Measurements from ENCODE around the gene PODXL. TPM values are rescaled to one million over a fixed set of nuclear protein-coding genes. Genes with fewer than 3 reads are reported as not detected.

Gene PODXL
- total and polyA plus RNA-seq, 8 donors, result 23.0 to 71.5 (median 35.9) TPM

DNA sequence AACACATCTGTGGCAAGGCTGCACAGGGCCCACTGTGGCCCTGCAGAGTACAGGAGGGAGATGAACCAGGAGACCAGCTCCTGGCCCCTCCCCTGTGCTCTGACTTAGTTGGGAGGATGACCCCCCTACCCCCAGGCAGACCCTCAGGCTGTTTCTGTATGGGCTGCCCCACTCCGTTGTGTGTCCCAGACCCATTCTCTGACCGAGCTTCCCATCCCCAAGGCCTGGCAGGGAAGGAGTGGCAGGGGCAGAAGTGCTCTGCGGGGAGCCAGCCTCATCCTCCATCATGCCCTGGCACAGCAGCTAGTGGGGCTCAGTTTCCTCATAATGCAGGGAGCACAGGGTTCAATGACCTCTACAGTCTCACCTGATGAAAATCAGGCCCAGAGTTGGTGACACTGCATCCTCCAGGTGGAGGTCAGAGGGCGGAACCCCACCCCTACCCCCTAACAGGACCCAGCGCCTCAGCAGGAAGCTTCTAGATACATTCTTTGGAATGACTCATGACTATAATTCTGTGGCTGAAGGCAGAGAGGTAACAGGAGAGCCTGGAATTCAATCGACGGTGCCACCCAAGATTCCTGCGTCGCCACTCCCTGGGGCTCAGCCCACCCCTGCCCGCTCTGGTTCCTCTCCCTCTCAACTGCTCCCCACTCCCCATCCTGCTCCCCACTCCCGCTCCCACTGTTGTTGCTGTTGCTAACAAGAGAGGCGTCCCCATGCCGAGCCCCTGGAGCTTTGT is 18.2 kb downstream of the PODXL start:
- ATAC-seq (no peak), FAIRE-seq (no peak), DNase-seq (no peak)
- 87 to 88% methylated on average over 11 to 13 of the region's 13 CpGs for WGBS, 2 donors
- H3K36me3 ChIP-seq, result no peaks in the 10 kb centered on the region
- peak overlapping the region; percentile 60 to 78 (median 72) for H3K27ac ChIP-seq
- H3K9me3 ChIP-seq, result no peaks in the 10 kb centered on the region
- TF ChIP-seq, protein P1, sequence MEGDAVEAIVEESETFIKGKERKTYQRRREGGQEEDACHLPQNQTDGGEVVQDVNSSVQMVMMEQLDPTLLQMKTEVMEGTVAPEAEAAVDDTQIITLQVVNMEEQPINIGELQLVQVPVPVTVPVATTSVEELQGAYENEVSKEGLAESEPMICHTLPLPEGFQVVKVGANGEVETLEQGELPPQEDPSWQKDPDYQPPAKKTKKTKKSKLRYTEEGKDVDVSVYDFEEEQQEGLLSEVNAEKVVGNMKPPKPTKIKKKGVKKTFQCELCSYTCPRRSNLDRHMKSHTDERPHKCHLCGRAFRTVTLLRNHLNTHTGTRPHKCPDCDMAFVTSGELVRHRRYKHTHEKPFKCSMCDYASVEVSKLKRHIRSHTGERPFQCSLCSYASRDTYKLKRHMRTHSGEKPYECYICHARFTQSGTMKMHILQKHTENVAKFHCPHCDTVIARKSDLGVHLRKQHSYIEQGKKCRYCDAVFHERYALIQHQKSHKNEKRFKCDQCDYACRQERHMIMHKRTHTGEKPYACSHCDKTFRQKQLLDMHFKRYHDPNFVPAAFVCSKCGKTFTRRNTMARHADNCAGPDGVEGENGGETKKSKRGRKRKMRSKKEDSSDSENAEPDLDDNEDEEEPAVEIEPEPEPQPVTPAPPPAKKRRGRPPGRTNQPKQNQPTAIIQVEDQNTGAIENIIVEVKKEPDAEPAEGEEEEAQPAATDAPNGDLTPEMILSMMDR (IDR thresholded peaks at IDR 0.05), result no peak
- peaks cover 49 to 77% (median 67%) of the 10 kb centered on the region in 3 donors for H3K4me1 ChIP-seq
- no peak overlapping the region for H3K4me3 ChIP-seq
- H3K27me3 ChIP-seq, result no peaks in the 10 kb centered on the region
- intact Hi-C loops (cut with DNase I), result no loop called here

DNA sequence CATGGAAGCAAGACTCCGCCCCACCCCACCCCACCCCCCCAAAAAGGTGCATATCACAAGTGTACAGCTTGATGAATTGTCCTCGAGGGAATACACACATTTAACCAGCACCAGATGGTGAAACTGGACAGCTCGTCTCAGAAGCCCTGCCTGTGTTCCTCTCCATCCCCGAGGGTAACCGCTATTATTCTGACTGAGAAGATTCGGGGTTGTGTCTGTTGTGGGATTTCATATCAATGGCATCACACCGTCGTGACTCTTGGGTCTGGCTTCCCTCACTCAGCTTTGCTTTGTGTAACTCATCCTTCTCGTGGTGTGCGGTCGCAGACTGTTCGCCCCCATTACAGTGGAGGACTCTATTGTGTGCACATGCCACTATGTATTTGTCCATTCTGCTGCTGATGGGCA is 18.9 kb downstream of the PODXL start:
- Histone ChIP-seq H3K4me1 (peaks cover 49 to 75% (median 70%) of the 10 kb centered on the region in 3 donors), H3K4me3 (no peak overlapping the region), H3K9me3 (no peaks in the 10 kb centered on the region), H3K27ac (peak overlapping the region in 3 of 4 donors; percentile 37 to 78 (median 78)), H3K27me3 (no peaks in the 10 kb centered on the region), H3K36me3 (no peaks in the 10 kb centered on the region)
- intact Hi-C loops (cut with DNase I), result no loop called here
- TF ChIP-seq, protein P1 (IDR thresholded peaks at IDR 0.05), result no peak
- DNase-seq (no peak), ATAC-seq (no peak), FAIRE-seq (no peak)
- WGBS, 2 donors, result 73 to 76% methylated on average over 12 of the region's 12 CpGs

DNA sequence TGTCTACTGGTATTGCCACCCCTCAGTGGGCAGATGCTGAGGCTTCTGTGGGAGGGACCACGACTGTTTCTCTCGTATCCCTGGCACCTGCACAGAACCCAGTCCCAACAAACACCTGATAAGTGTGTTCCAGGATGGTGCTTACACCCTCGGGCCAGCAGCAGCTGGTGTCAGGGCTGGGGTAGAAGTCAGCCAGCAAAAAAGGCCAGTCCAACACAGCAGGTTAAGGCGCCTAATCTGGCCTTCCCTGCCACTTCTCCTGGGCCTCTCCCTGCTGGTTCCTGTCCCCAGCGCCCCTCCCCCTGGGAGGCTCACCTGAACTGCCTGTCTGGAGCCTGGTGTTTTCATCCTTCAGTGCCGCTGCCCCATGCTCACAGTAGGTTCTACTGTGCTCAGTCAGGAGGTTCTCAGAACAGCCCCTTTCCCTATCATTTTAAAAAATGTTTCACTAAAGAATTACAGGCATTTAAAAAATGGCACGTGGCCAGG is 20.0 kb downstream of the PODXL start:
- Histone ChIP-seq H3K27ac (peak overlapping the region; percentile 37 to 78 (median 64)), H3K27me3 (no peaks in the 10 kb centered on the region), H3K4me1 (peaks cover 49 to 67% (median 66%) of the 10 kb centered on the region in 3 donors), H3K4me3 (no peak overlapping the region), H3K36me3 (no peaks in the 10 kb centered on the region), H3K9me3 (no peaks in the 10 kb centered on the region)
- ATAC-seq (peak; percentile 61 to 75 (median 64)), FAIRE-seq (no peak), DNase-seq (peak; percentile 71 to 92 (median 86))
- WGBS, 2 donors, result 23 to 34% methylated on average over 7 of the region's 7 CpGs
- intact Hi-C loops (cut with DNase I), result no loop called here
- TF ChIP-seq, protein P1 (IDR thresholded peaks at IDR 0.05), result no peak

DNA sequence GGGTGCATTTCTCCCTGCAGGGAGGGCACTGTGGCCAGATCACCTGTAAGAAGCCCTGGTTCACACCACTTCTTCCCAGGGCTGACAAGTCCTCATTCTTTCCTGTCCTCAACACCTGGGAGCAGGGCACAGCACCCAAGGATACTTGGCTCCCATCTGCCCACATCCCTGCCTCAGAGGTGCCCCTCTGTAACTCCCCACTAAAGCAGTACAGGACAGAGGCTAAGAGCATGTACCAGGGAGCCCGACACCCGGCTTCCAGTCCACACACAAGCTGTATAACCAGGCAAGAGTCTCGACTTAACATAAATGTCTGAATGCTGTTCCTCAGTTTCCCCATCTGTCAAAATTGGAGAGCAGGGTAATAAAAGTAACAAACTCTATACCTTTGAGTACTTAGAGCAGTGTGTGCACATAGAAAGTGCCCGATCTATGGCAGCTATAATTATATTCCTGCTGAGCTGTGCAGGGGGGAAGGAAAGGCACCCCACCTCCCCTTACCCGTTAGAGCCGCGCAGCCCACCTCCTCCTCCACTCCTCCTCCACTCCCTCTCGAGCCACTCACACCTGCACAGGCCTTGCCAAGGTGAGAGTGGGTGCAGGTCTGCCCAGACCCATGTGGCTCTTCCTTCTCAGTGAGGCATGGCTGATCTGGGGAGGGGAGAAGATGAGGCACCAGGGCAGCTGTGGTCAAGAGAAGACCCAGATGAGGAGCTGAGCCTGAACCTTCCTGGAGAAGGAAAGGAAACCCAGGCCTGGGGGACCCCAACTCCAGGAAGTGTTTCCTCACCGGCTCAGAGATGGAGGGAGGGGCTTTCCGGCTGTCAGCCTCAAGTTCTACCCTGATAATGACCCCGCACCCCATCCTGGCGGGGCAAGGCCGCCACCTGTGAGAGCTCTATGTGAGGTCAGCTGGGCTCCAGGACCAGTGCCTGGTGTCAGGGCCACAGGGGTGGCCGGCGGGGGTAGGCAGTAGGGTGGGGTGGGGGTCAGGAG is 22.6 kb downstream of the PODXL start:
- FAIRE-seq (no peak), ATAC-seq (no peak), DNase-seq (peak in 1 of 6 donors; percentile 48)
- H3K9me3 ChIP-seq, result no peaks in the 10 kb centered on the region
- intact Hi-C loops (cut with DNase I), result no loop called here
- H3K4me1 ChIP-seq, result peaks cover 35 to 49% (median 46%) of the 10 kb centered on the region in 3 donors
- TF ChIP-seq, protein P1 (IDR thresholded peaks at IDR 0.05), result no peak
- H3K4me3 ChIP-seq, result no peak overlapping the region
- WGBS, 2 donors, result 71 to 72% methylated on average over 13 to 15 of the region's 15 CpGs
- peak overlapping the region in 2 of 4 donors; percentile 44 to 69 for H3K27ac ChIP-seq
- no peaks in the 10 kb centered on the region for H3K36me3 ChIP-seq
- H3K27me3 ChIP-seq, result no peaks in the 10 kb centered on the region
